Activated T-helper 1 cell treated with anti-CD3 and anti-CD28 coated beads, Interleukin-12 subunit alpha, Interleukin-12 subunit beta, Interleukin-2, Interleukin-4 antibody, amounts not matched to agents 30 ng/mL and 10 ng/mL and 1 ng/mL, durations not matched to agents 14 hours and 24 hours and 36 hours (primary cell): Measurements from ENCODE around the gene GABRG2. TPM values are rescaled to one million over a fixed set of nuclear protein-coding genes. Genes with fewer than 3 reads are reported as not detected.
"Not testable (repeated sequence)": the region's sequence is repeated elsewhere in the genome, so short reads cannot be mapped to it uniquely, and the experiment has no call there.

Experiments used
- DNase-seq: peaks from one replicate; pipeline ENCODE4 v3.0.0; 2021; ENCODE audit warnings: low spot score
- H3K27ac Mint-ChIP-seq: one replicate; pipeline ENCODE4 v1.8.0; 2021; ENCODE audit warnings: mild to moderate bottlenecking, mixed read lengths
- H3K27me3 Mint-ChIP-seq: one replicate; pipeline ENCODE4 v1.8.0; 2022; ENCODE audit warnings: mild to moderate bottlenecking, moderate library complexity, mixed read lengths; ENCODE audit not compliant: insufficient read depth
- H3K36me3 Mint-ChIP-seq: one replicate; pipeline ENCODE4 v1.8.0; 2021; ENCODE audit warnings: low read depth, mixed read lengths
- H3K4me1 Mint-ChIP-seq: one replicate; pipeline ENCODE4 v1.8.0; 2021; ENCODE audit warnings: low read depth, mixed read lengths
- H3K4me3 Mint-ChIP-seq: one replicate; pipeline ENCODE4 v1.8.0; 2021; ENCODE audit warnings: mild to moderate bottlenecking, moderate library complexity, mixed read lengths
- H3K9me3 Mint-ChIP-seq: one replicate; pipeline ENCODE4 v1.8.0; 2021; ENCODE audit warnings: mixed read lengths
- intact Hi-C: fragments of 100-400 bp; cut with micrococcal nuclease; formaldehyde crosslinking; loops from one replicate; pipeline ENCODE4 v1.15.1; 2024
- total RNA-seq: library from RNA; stranded (reverse); gene quantifications from 2 replicates; pipeline ENCODE4 v1.2.3, GENCODE V29; 2022

GABRG2 gene
- total RNA-seq: not detected in 2 replicates

DNA sequence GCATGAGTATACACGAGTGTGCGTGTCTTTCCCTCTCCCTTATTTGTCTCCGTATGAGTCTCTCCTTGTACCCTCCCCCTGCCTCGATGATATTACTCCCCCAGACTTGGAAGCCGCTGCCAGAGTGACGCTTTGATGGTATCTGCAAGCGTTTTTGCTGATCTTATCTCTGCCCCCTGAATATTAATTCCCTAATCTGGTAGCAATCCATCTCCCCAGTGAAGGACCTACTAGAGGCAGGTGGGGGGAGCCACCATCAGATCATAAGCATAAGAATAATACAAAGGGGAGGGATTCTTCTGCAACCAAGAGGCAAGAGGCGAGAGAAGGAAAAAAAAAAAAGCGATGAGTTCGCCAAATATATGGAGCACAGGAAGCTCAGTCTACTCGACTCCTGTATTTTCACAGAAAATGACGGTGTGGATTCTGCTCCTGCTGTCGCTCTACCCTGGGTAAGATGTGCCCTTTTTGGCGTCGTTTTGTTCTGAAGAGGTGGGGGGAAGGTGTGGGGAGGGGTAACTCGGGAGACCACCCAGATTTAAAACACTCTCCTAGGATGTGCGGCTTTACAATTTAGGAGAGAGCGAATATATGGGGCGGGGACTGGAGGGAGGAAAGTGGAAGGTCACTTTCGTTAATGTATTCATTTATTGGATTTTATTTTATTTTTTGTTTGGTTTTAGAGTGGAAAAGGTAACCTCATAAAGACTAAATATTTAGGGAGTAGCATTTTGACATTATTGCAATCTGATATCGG is at the start of gene GABRG2:
Gene GABRG2 (plus strand): TSS at position 119 of the 757 bp plus-strand sequence. CDS start 227 bp downstream, at position 346.
- Mint-ChIP-seq H3K27ac (no peak within 1 kb of the TSS), H3K36me3 (no peaks in the 10 kb centered on the region)
- intact Hi-C loops: no loop called here

DNA sequence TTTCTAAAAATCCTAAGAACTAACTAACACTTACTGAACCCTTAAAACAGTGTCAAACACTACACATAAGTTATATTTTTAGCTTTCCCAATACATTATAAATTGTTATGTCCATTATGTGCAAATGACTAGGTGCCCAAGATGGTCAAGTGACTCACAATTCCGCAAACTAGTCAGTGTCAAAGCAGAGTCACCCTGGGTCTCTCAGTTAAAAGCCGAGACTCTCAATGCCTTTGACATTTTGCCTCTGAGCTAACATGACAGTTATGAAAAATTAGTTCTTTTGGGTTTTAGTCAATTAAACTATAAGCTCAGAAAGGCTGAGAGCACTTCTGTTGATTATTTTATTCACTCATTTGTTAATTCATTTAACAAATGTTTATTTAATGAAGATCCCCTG is 42.3 kb upstream of the GABRG2 start:
- Mint-ChIP-seq H3K27ac (no peak overlapping the region), H3K4me3 (no peak overlapping the region), H3K4me1 (no peaks in the 10 kb centered on the region), H3K36me3 (no peaks in the 10 kb centered on the region), H3K27me3 (no peaks in the 10 kb centered on the region), H3K9me3 (no peaks in the 10 kb centered on the region)
- DNase-seq: no peak
- intact Hi-C loops: no loop called here

More for the DNA sequence above, at the start of gene GABRG2:
- Mint-ChIP-seq H3K9me3 (no peaks in the 10 kb centered on the region), H3K27me3 (no peaks in the 10 kb centered on the region), H3K4me1 (no peaks in the 10 kb centered on the region), H3K4me3 (no peak within 1 kb of the TSS)
- no peak for DNase-seq

GRCh38 chr5:162026803-162027202 is 40.8 kb upstream of the GABRG2 start:
- Mint-ChIP-seq H3K9me3 (no peaks in the 10 kb centered on the region), H3K27ac (no peak overlapping the region), H3K36me3 (no peaks in the 10 kb centered on the region), H3K4me1 (no peaks in the 10 kb centered on the region), H3K27me3 (no peaks in the 10 kb centered on the region), H3K4me3 (no peak overlapping the region)
- intact Hi-C loops: no loop called here
- no peak for DNase-seq

DNA sequence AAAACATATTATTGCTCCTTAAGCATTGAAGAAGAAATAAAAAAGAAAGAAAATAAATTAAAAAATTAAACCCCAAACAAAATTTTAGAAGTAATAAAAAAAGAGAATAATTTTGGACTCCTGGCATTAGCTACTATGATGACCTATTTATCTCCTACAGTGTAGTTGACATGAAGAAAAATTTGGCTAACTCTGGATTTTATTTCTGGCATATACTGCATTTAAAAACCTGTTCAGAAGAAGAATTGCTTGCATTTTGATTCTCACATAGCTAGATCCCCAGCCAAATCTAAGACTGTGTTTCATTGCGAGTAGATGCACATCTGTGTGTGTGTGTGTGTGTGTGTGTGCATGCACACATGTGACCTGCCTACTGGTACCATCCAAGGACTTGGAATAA is 30.1 kb upstream of the GABRG2 start:
- H3K4me1 Mint-ChIP-seq: no peaks in the 10 kb centered on the region
- no peaks in the 10 kb centered on the region for H3K27me3 Mint-ChIP-seq
- H3K27ac Mint-ChIP-seq: no peak overlapping the region
- no peaks in the 10 kb centered on the region for H3K36me3 Mint-ChIP-seq
- no peak for DNase-seq
- intact Hi-C loops: no loop called here
- no peak overlapping the region for H3K4me3 Mint-ChIP-seq
- peaks cover 4% of the 10 kb centered on the region for H3K9me3 Mint-ChIP-seq

- no peaks in the 10 kb centered on the region for H3K36me3 Mint-ChIP-seq
- H3K4me3 Mint-ChIP-seq: no peak overlapping the region
- H3K27me3 Mint-ChIP-seq: no peaks in the 10 kb centered on the region
These were observed 20.3 kb upstream of the GABRG2 start for GRCh38 chr5:162047279-162047678.

DNA sequence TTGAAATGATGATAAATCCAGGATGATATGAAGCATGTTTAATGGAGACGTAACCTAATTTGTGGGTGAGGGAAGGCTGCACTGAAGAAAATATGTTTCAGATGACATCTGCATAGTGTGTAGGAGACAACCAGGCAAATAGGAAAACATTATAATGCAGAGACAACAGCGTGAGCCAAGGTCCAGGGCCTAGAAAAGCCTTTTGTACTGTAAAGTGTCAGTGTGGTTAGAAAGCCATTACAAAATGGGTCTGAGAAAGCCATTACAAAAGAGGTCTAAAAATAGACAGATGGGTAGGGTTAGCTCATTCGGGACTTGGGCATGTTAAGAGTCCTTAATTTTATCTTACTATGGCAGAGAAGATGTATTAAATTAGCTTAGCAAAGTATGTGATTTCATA is 14.9 kb upstream of the GABRG2 start:
- intact Hi-C loops: no loop called here
- no peak overlapping the region for H3K4me3 Mint-ChIP-seq
- H3K27ac Mint-ChIP-seq: no peak overlapping the region
- no peak for DNase-seq
- no peaks in the 10 kb centered on the region for H3K9me3 Mint-ChIP-seq
- H3K36me3 Mint-ChIP-seq: no peaks in the 10 kb centered on the region
- H3K4me1 Mint-ChIP-seq: no peaks in the 10 kb centered on the region
- H3K27me3 Mint-ChIP-seq: no peaks in the 10 kb centered on the region

More at GRCh38 chr5:162047279-162047678, 20.3 kb upstream of the GABRG2 start:
- H3K9me3 Mint-ChIP-seq: no peaks in the 10 kb centered on the region
- H3K4me1 Mint-ChIP-seq: no peaks in the 10 kb centered on the region
- intact Hi-C loops: no loop called here
- no peak overlapping the region for H3K27ac Mint-ChIP-seq
- no peak for DNase-seq

- H3K27me3 Mint-ChIP-seq, H3K36me3 Mint-ChIP-seq, DNase-seq, H3K4me1 Mint-ChIP-seq, H3K4me3 Mint-ChIP-seq, H3K9me3 Mint-ChIP-seq, intact Hi-C loops, H3K27ac Mint-ChIP-seq: not testable (repeated sequence)
These were observed 12.5 kb upstream of the GABRG2 start for GRCh38 chr5:162055095-162055494.

DNA sequence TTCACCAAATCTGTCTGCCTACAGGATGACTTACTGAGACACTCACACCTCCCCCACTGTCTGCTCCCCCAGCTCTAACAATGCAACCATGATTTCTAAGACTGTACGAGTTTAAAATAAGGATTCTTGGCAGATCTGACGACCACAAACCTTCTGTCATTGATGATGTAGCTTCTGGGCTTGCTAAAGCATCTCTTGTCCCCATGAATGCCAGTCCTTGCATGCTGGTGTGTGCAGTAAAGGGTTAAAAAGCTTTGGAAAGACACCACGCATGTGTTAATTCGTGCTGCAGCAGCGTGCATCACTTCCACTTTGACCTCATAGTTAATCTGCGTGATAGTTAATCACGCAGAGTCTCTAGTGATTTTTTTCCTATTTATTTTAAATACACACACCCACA is 411 bp upstream of the GABRG2 start:
- intact Hi-C loops: no loop called here
- H3K36me3 Mint-ChIP-seq: no peaks in the 10 kb centered on the region
- no peak for DNase-seq
- H3K4me3 Mint-ChIP-seq: no peak overlapping the region
- H3K4me1 Mint-ChIP-seq: no peaks in the 10 kb centered on the region
- no peaks in the 10 kb centered on the region for H3K9me3 Mint-ChIP-seq
- no peak overlapping the region for H3K27ac Mint-ChIP-seq
- no peaks in the 10 kb centered on the region for H3K27me3 Mint-ChIP-seq

GRCh38 chr5:162068412-162068811 is 839 bp downstream of the GABRG2 start:
- intact Hi-C loops: no loop called here
- DNase-seq: no peak
- H3K4me1 Mint-ChIP-seq: no peaks in the 10 kb centered on the region
- no peak overlapping the region for H3K4me3 Mint-ChIP-seq
- H3K27me3 Mint-ChIP-seq: no peaks in the 10 kb centered on the region
- no peak overlapping the region for H3K27ac Mint-ChIP-seq
- no peaks in the 10 kb centered on the region for H3K9me3 Mint-ChIP-seq
- H3K36me3 Mint-ChIP-seq: no peaks in the 10 kb centered on the region

DNA sequence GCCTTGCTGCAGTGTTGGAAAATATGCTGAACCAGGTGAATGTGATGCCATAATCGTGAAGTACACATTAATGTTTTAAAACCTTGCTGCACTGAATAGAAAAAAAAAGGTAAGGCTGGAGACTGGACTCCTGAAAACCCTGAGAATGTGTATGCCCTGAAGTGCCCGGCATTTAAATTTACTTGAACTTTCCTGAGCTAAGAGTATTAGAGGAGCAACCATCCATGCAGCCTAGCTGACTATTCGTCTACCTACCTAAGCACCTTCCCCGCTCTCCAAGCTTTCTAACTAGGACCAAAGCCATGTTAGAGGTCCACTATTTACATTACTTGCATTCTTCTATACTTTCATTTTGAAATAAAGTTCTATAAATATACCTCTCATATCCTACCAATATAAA is 1.4 kb downstream of the GABRG2 start:
- no peaks in the 10 kb centered on the region for H3K4me1 Mint-ChIP-seq
- intact Hi-C loops: no loop called here
- H3K36me3 Mint-ChIP-seq: no peaks in the 10 kb centered on the region
- no peaks in the 10 kb centered on the region for H3K9me3 Mint-ChIP-seq
- no peaks in the 10 kb centered on the region for H3K27me3 Mint-ChIP-seq
- H3K4me3 Mint-ChIP-seq: no peak overlapping the region
- H3K27ac Mint-ChIP-seq: no peak overlapping the region
- DNase-seq: no peak

GRCh38 chr5:162078805-162079204 is 11.2 kb downstream of the GABRG2 start:
- Mint-ChIP-seq H3K9me3 (no peaks in the 10 kb centered on the region), H3K27ac (no peak overlapping the region), H3K4me3 (no peak overlapping the region), H3K27me3 (no peaks in the 10 kb centered on the region), H3K36me3 (no peaks in the 10 kb centered on the region), H3K4me1 (no peaks in the 10 kb centered on the region)
- no peak for DNase-seq
- intact Hi-C loops: no loop called here

GRCh38 chr5:162091336-162091735 is 23.8 kb downstream of the GABRG2 start:
- intact Hi-C loops: no loop called here
- H3K4me3 Mint-ChIP-seq: no peak overlapping the region
- no peaks in the 10 kb centered on the region for H3K27me3 Mint-ChIP-seq
- no peaks in the 10 kb centered on the region for H3K4me1 Mint-ChIP-seq
- no peak for DNase-seq
- no peaks in the 10 kb centered on the region for H3K36me3 Mint-ChIP-seq
- H3K27ac Mint-ChIP-seq: no peak overlapping the region
- H3K9me3 Mint-ChIP-seq: no peaks in the 10 kb centered on the region

DNA sequence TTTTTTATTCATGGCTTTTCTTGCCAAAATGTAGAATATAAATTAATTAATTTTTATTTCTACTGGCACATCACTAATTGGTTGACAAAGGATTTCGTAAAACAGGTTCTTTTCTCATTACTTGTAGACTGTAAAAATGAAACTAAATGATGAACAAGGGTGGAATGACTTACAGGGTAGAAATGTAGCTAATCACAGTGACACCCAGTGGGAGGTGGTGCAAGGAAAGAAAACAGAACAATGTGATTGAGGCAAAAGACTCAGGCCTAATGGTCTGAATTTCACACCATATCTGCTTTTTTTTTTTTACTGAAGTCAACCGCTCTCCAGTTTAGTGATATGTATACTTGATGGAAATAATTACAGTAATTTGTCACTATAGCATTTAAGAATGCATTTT is 28.9 kb downstream of the GABRG2 start:
- Mint-ChIP-seq H3K9me3 (no peaks in the 10 kb centered on the region), H3K27me3 (no peaks in the 10 kb centered on the region), H3K36me3 (no peaks in the 10 kb centered on the region), H3K27ac (no peak overlapping the region), H3K4me3 (no peak overlapping the region), H3K4me1 (no peaks in the 10 kb centered on the region)
- no peak for DNase-seq
- intact Hi-C loops: no loop called here

GRCh38 chr5:162107591-162107990 is 40.0 kb downstream of the GABRG2 start:
- DNase-seq: no peak
- no peak overlapping the region for H3K4me3 Mint-ChIP-seq
- no peak overlapping the region for H3K27ac Mint-ChIP-seq
- intact Hi-C loops: no loop called here
- no peaks in the 10 kb centered on the region for H3K27me3 Mint-ChIP-seq
- no peaks in the 10 kb centered on the region for H3K4me1 Mint-ChIP-seq
- no peaks in the 10 kb centered on the region for H3K9me3 Mint-ChIP-seq
- H3K36me3 Mint-ChIP-seq: no peaks in the 10 kb centered on the region
